SK-N-MC (cell line): ENCODE data around the gene PDLIM5.

Source experiments
- EZH2 ChIP-seq: fragments of 200-600 bp; sonication (generic); IDR thresholded peaks from one replicate; pipeline ENCODE4 v1.6.1; 2017; ENCODE audit warnings: antibody characterized with exemption
- FOXP2 ChIP-seq: optimal IDR thresholded peaks from 2 replicates; pipeline ENCODE3; 2011; ENCODE audit warnings: mild to moderate bottlenecking, moderate library complexity; ENCODE audit not compliant: insufficient read depth; ENCODE audit errors: extremely low read length, control extremely low read depth
- POLR2AphosphoS5 ChIP-seq: IDR thresholded peaks from 2 replicates; pipeline ENCODE4 v1.6.1; 2012; ENCODE audit warnings: mild to moderate bottlenecking, low read depth, low read length, borderline replicate concordance

DNA sequence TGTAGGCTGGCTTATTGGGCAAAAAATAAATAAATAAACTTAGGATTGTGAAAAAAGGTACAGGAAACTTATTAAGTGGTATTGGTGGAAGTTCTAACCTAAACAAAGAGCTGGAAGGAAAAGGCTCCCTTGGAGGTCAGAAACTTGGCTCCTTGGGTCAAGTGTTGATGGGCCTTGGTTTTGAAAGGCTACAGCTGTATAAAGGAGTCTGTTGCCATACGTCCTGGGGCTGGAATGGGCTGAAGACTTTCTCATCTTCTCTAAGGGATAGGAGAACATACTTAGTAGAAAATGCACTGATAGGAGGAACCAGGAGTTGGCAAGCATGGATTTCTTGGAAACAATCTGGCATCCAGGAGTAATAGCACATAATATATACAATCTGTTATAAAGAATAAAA, 56.6 kb downstream of the PDLIM5 start:
- TF ChIP-seq POLR2AphosphoS5 (no peak), EZH2 (no peak), FOXP2 (no peak)
